HFF-Myc (cell line): Measurements from ENCODE around the gene MCM8.
"Not testable (repeated sequence)": the region's sequence is repeated elsewhere in the genome, so short reads cannot be mapped to it uniquely, and the experiment has no call there.

Experiments used
- DNase-seq: peaks from one replicate; pipeline ENCODE4 v3.0.0-alpha.2; 2011; ENCODE audit warnings: low read depth; ENCODE audit errors: extremely low read depth
- H3K4me3 ChIP-seq: replicated peaks from 2 replicates; pipeline ENCODE4 v1.5.1; 2011; ENCODE audit warnings: low read depth, mild to moderate bottlenecking, control low read depth, low read length
- TF ChIP-seq, protein P1 (sequence below): IDR thresholded peaks from 2 replicates; pipeline ENCODE4 v1.5.1; 2012; ENCODE audit warnings: mild to moderate bottlenecking, low read depth, low read length, control low read depth; ENCODE audit errors: missing control alignments

MCM8 gene

DNA sequence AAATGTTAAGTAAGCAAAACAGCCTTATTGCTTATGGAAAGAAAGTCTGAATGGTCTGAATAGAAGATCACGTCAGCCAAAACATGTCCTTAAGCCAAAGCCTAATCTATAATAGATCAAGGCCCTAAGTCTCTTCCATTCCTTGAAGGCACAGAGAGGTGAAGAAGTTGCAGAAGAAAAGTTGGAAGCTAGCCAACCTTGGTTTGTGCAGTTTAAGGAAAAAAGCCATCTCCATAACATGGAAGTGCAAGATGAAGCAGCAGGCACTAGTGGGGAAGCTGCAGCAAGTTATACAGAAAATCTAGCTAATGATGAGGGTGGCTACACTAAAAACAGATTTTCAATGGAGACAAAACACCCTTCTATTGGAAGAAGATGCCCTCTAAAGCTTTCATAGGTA, 74.3 kb downstream of the MCM8 start:
- TF ChIP-seq, protein P1, sequence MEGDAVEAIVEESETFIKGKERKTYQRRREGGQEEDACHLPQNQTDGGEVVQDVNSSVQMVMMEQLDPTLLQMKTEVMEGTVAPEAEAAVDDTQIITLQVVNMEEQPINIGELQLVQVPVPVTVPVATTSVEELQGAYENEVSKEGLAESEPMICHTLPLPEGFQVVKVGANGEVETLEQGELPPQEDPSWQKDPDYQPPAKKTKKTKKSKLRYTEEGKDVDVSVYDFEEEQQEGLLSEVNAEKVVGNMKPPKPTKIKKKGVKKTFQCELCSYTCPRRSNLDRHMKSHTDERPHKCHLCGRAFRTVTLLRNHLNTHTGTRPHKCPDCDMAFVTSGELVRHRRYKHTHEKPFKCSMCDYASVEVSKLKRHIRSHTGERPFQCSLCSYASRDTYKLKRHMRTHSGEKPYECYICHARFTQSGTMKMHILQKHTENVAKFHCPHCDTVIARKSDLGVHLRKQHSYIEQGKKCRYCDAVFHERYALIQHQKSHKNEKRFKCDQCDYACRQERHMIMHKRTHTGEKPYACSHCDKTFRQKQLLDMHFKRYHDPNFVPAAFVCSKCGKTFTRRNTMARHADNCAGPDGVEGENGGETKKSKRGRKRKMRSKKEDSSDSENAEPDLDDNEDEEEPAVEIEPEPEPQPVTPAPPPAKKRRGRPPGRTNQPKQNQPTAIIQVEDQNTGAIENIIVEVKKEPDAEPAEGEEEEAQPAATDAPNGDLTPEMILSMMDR = no peak
- H3K4me3 ChIP-seq = no peak overlapping the region
- DNase-seq = no peak

DNA sequence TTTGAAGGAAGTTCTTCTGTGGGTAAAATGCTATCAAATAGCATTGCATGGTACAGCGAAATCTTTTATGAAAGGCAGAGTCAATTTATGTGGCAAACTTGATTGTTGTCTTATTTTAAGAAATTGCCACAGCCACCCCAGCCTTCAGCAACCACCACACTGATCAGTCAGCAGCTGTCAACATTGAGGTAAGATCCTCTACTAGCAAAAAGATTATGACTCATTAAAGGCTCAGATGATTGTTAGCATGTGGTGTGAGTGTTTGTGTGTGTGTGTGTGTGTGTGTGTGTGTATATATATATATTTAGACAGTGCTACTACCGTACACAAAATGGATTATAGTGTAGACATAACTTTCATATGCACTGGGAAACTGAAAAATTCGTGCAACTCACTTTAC, 75.6 kb downstream of the MCM8 start:
- DNase-seq = no peak
- TF ChIP-seq, protein P1 = no peak
- no peak overlapping the region for H3K4me3 ChIP-seq

DNA sequence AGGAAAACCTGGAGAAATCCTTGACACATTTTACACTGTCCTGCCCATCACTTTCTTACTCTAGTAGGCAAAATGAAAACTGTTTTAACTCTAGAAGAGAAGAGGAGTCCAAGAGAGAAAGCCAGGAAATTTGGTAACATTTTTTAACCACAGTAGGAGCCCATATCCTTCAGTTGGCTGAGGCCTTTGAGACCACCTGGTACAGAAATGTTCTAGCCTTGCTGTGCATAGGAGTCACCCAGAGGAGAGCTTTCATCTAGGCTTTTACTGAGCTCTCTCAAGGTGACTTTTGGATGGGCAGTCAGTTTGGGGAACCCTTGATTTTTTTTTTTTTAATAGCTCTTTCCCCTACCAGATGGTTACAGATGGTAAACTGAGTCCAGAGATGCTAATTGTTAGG, 78.4 kb downstream of the MCM8 start:
- TF ChIP-seq, protein P1 = no peak
- no peak for DNase-seq
- no peak overlapping the region for H3K4me3 ChIP-seq

DNA sequence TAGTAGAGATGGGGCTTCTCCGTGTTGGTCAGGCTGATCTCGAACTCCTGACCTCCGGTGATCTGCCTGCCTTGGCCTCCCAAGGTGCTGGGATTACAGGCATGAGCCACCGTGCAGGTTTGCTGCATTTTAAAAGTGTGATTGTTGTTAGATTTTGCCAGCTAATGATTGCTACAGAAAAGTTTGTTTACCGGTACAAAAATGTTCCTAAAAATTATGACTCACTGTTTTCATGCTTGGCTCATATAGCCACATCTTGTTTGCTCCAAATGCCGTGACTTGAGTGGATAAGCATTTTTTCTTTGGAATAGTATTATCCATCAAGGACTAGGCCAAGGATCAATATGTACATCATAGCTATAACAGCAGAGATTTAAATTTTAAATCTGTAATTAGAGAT, 79.1 kb downstream of the MCM8 start:
- TF ChIP-seq, protein P1 = no peak
- no peak for DNase-seq
- H3K4me3 ChIP-seq = no peak overlapping the region

DNA sequence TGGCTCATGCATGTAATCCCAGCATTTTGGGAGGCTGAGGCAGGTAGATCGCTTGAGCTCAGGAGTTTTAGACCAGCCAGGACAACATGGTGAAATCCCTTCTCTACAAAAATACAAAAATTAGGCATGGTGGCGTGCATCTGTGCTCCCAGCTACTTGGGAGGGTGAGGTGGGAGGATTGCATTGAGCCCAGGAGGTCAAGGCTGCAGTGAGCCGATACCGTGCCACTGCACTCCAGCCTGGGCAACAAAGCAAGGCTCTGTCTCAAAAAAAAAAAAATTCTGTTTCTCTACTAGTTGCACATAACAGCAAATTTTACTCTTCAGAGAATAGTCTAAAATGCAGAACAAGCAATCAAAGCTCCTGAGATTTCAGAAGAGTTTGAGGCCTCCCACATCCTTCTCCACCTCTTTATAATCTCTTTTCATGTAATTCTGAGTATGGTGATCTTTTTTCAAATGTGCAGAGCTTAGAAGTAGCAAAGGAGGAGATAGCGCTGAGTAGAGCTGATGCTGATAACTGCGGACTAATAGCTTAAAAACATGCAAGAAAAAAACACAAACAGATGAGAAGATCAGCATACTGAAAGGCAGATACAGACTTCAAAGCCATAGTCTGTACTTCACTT, 80.1 kb downstream of the MCM8 start:
- no peak overlapping the region for H3K4me3 ChIP-seq
- TF ChIP-seq, protein P1 = no peak
- no peak for DNase-seq

DNA sequence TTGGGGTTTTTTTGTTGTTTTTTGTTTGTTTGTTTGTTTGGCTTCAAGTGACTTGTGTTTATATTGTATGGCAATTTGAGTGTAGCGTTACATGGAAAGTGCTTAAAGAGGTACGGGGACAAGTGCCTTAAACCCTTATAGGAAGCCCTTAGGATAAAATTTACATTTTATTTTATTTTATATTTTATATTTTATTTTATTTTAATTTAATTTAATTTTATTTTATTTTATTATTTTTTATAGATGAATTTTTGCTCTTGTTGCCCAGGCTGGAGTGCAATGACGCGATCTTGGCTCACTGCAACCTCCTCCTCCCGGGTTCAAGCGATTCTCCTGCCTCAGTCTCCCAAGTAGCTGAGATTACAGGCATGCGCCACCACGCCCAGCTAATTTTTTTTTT, 82.5 kb downstream of the MCM8 start:
- DNase-seq, H3K4me3 ChIP-seq: not testable (repeated sequence)

DNA sequence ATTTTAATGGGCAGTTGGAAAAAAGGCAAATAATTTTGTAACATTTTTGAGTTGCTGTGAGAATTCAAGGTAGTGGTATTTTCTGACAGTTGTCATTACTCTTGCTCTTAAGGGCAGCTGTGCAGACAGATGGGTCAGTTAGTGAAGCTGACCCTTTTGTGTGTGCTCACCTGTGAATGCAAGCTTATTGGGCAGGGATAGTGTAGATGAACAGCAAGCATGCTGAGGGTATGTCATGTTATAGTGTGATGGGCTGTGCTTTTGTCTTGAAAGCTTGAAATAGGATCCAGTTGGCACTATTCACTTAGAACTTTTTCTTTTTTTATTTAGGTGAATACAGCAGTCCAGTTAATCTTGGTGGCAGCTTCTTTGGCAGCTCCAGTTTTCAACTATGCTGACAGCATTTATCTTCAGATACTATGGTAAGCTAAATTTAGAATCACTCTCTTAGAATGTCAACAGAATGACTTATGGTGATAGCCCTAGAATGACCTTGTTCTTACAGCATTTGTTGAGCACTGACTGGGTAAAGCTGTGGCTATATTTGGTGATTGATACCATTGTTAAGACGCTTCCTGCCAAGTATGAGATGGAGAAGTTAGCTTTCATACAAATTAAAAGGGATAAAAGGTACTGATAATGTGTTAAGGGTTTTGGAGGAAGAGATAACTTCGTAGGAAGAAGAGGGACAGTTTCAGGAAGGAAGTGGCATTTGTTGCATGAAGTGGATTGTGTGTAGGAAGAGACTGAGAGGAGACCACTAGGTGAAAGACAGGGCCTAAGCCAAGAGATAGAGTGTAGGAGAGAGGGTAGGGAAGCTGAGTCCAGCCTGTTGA, 83.9 kb downstream of the MCM8 start:
- TF ChIP-seq, protein P1 = no peak
- DNase-seq = no peak
- no peak overlapping the region for H3K4me3 ChIP-seq
